WTC11 (cell line): ENCODE data around the gene NFAM1. TPM values are rescaled to one million over a fixed set of nuclear protein-coding genes. Genes with fewer than 3 reads are reported as not detected.

ENCODE experiments used
- ATF1 ChIP-seq: sonication (generic); formaldehyde crosslinking; IDR thresholded peaks from 2 replicates; pipeline ENCODE4 v1.8.1; 2023; ENCODE audit warnings: mild to moderate bottlenecking, moderate library complexity, missing genetic modification reagents
- FOXK1 ChIP-seq: sonication (generic); formaldehyde crosslinking; IDR thresholded peaks from 2 replicates; pipeline ENCODE4 v1.8.0; 2022; ENCODE audit warnings: mild to moderate bottlenecking, moderate library complexity, missing genetic modification reagents
- FOXP1 ChIP-seq: sonication (generic); formaldehyde crosslinking; IDR thresholded peaks from 2 replicates; pipeline ENCODE4 v1.8.0; 2022; ENCODE audit warnings: missing genetic modification reagents, mild to moderate bottlenecking, moderate library complexity, borderline replicate concordance
- HMGA2 ChIP-seq: fragments of 250-450 bp; sonication (Bioruptor Pico); IDR thresholded peaks from 2 replicates; pipeline ENCODE4 v1.4.0; 2021; ENCODE audit warnings: mild to moderate bottlenecking, moderate library complexity
- NFATC4 ChIP-seq: fragments of 250-450 bp; sonication (Bioruptor Pico); IDR thresholded peaks from 2 replicates; pipeline ENCODE4 v1.9.0; 2021; ENCODE audit warnings: mild to moderate bottlenecking
- NFE2L1 ChIP-seq: sonication (generic); formaldehyde crosslinking; IDR thresholded peaks from 2 replicates; pipeline ENCODE4 v1.8.1; 2023; ENCODE audit warnings: missing genetic modification reagents
- NFYB ChIP-seq: sonication (generic); formaldehyde crosslinking; conservative IDR thresholded peaks from 2 replicates; pipeline ENCODE4 v1.8.0; 2022; ENCODE audit warnings: low read depth, missing genetic modification reagents
- NR1H2 ChIP-seq: sonication (generic); formaldehyde crosslinking; IDR thresholded peaks from 2 replicates; pipeline ENCODE4 v1.9.0; 2021; ENCODE audit warnings: mild to moderate bottlenecking, moderate library complexity, missing genetic modification reagents
- PRRX2 ChIP-seq: fragments of 250-450 bp; sonication (Bioruptor Pico); IDR thresholded peaks from 2 replicates; pipeline ENCODE4 v1.8.0; 2021; ENCODE audit warnings: mild to moderate bottlenecking
- SMAD4 ChIP-seq: sonication (generic); formaldehyde crosslinking; IDR thresholded peaks from 2 replicates; pipeline ENCODE4 v1.8.0; 2022; ENCODE audit warnings: mild to moderate bottlenecking, missing genetic modification reagents
- TEAD1 ChIP-seq: sonication (generic); formaldehyde crosslinking; IDR thresholded peaks from 2 replicates; pipeline ENCODE4 v1.8.0; 2022; ENCODE audit warnings: mild to moderate bottlenecking, missing genetic modification reagents
- TP53 ChIP-seq: sonication (generic); formaldehyde crosslinking; IDR thresholded peaks from 2 replicates; pipeline ENCODE4 v1.8.1; 2023; ENCODE audit warnings: mild to moderate bottlenecking, missing genetic modification reagents
- ZNF121 ChIP-seq: sonication (generic); formaldehyde crosslinking; IDR thresholded peaks from 2 replicates; pipeline ENCODE4 v1.8.0; 2023; ENCODE audit warnings: missing genetic modification reagents
- ZNF219 ChIP-seq: sonication (generic); formaldehyde crosslinking; IDR thresholded peaks from 2 replicates; pipeline ENCODE4 v1.8.0; 2023; ENCODE audit warnings: missing genetic modification reagents, mild to moderate bottlenecking, borderline replicate concordance
- ZNF671 ChIP-seq: fragments of 250-450 bp; sonication (Bioruptor Pico); IDR thresholded peaks from 2 replicates; pipeline ENCODE4 v1.8.0; 2021; ENCODE audit warnings: mild to moderate bottlenecking
- total RNA-seq: library from RNA; stranded (reverse); gene quantifications from 3 replicates; pipeline ENCODE4 v1.2.3, GENCODE V29; 2021
- TF ChIP-seq, protein P1 (sequence below): sonication (generic); formaldehyde crosslinking; IDR thresholded peaks from 2 replicates; pipeline ENCODE4 v1.8.1; 2023; ENCODE audit warnings: mild to moderate bottlenecking, missing genetic modification reagents, borderline replicate concordance
- TF ChIP-seq, protein P2 (sequence below): sonication (generic); formaldehyde crosslinking; IDR thresholded peaks from 2 replicates; pipeline ENCODE4 v1.8.0; 2022; ENCODE audit warnings: missing genetic modification reagents
- TF ChIP-seq, protein P3 (sequence below): sonication (generic); formaldehyde crosslinking; IDR thresholded peaks from 2 replicates; pipeline ENCODE4 v1.8.1; 2023; ENCODE audit warnings: mild to moderate bottlenecking, missing genetic modification reagents
- TF ChIP-seq, protein P4 (sequence below): sonication (generic); formaldehyde crosslinking; IDR thresholded peaks from 2 replicates; pipeline ENCODE4 v1.8.1; 2023; ENCODE audit warnings: mild to moderate bottlenecking, moderate library complexity, missing genetic modification reagents
- TF ChIP-seq, protein P5 (sequence below): fragments of 250-450 bp; sonication (Bioruptor Pico); IDR thresholded peaks from 2 replicates; pipeline ENCODE4 v2.1.2; 2022; ENCODE audit warnings: mild to moderate bottlenecking, moderate library complexity
- TF ChIP-seq, protein P6 (sequence below): sonication (generic); formaldehyde crosslinking; IDR thresholded peaks from 2 replicates; pipeline ENCODE4 v1.8.1; 2023; ENCODE audit warnings: mild to moderate bottlenecking, missing genetic modification reagents, moderate library complexity
- TF ChIP-seq, protein P7 (sequence below): fragments of 250-450 bp; sonication (Bioruptor Pico); IDR thresholded peaks from 2 replicates; pipeline ENCODE4 v1.9.0; 2021; ENCODE audit warnings: mild to moderate bottlenecking
- TF ChIP-seq, protein P8 (sequence below): fragments of 250-450 bp; sonication (Bioruptor Pico); IDR thresholded peaks from 2 replicates; pipeline ENCODE4 v1.9.0; 2021; ENCODE audit warnings: mild to moderate bottlenecking

The NFAM1 gene
- total RNA-seq, 1 experiment from 2014 or later = 1.6 TPM

DNA sequence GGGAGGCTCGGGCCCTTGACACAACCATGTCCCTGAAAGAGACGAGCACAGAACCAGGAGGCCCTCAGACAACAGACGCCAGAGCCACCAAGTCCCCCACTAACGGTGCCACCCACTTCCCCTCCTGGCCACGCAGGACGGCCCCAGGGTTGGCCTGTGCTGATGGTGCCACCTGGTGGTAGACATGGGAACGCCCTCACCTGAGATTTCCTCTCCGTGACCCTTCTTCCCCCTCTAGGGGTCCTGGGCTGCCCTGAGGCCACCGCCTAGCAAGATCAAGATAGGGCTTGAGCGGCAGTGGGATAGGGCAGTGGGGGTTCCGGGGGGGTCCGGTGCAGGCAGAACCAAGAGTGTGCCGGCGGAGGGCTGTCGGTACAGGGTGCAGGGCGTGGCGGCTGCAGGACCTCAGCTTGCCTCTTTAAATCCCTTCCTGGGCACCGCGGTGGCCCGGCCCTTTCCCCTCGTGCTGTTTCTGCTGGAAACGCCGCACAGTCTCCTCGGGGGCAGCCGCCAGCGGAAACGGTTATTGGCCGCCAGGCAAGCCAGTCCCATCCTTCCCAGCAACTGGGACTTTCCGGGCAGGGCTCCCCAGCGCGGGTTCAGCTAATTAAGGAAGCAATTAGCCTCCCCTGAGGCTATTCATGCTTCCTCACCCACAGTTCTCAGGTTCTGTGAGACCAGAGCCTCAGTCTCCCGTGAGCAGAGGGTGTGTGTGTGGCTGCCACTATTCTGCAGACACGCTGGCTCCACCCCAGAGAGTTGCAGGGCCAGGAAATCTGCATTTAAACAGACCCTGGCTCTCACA lies 5.5 kb upstream of the NFAM1 start (continued):
- TF ChIP-seq NFYB (CRISPR knock-in tag) (no peak), NR1H2 (CRISPR knock-in tag) (no peak), TP53 (no peak), PRRX2 (CRISPR knock-in tag) (no peak), FOXK1 (CRISPR knock-in tag) (0 out of 2 replicates have a peak, but pooled peaks have one; percentile 24), NFATC4 (CRISPR knock-in tag) (no peak), ATF1 (no peak), ZNF121 (CRISPR knock-in tag) (no peak), SMAD4 (CRISPR knock-in tag) (no peak), NFE2L1 (CRISPR knock-in tag) (no peak), HMGA2 (CRISPR knock-in tag) (no peak), ZNF219 (CRISPR knock-in tag) (no peak), FOXP1 (CRISPR knock-in tag) (peak; percentile 57; the same call in 1 of the 2 replicates), TEAD1 (peak; percentile 22; the same call in 1 of the 2 replicates), ZNF671 (CRISPR knock-in tag) (no peak)
- TF ChIP-seq, protein P1, sequence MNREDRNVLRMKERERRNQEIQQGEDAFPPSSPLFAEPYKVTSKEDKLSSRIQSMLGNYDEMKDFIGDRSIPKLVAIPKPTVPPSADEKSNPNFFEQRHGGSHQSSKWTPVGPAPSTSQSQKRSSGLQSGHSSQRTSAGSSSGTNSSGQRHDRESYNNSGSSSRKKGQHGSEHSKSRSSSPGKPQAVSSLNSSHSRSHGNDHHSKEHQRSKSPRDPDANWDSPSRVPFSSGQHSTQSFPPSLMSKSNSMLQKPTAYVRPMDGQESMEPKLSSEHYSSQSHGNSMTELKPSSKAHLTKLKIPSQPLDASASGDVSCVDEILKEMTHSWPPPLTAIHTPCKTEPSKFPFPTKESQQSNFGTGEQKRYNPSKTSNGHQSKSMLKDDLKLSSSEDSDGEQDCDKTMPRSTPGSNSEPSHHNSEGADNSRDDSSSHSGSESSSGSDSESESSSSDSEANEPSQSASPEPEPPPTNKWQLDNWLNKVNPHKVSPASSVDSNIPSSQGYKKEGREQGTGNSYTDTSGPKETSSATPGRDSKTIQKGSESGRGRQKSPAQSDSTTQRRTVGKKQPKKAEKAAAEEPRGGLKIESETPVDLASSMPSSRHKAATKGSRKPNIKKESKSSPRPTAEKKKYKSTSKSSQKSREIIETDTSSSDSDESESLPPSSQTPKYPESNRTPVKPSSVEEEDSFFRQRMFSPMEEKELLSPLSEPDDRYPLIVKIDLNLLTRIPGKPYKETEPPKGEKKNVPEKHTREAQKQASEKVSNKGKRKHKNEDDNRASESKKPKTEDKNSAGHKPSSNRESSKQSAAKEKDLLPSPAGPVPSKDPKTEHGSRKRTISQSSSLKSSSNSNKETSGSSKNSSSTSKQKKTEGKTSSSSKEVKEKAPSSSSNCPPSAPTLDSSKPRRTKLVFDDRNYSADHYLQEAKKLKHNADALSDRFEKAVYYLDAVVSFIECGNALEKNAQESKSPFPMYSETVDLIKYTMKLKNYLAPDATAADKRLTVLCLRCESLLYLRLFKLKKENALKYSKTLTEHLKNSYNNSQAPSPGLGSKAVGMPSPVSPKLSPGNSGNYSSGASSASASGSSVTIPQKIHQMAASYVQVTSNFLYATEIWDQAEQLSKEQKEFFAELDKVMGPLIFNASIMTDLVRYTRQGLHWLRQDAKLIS = 0 out of 2 replicates have a peak, but pooled peaks have one; percentile 47
- TF ChIP-seq, protein P2, sequence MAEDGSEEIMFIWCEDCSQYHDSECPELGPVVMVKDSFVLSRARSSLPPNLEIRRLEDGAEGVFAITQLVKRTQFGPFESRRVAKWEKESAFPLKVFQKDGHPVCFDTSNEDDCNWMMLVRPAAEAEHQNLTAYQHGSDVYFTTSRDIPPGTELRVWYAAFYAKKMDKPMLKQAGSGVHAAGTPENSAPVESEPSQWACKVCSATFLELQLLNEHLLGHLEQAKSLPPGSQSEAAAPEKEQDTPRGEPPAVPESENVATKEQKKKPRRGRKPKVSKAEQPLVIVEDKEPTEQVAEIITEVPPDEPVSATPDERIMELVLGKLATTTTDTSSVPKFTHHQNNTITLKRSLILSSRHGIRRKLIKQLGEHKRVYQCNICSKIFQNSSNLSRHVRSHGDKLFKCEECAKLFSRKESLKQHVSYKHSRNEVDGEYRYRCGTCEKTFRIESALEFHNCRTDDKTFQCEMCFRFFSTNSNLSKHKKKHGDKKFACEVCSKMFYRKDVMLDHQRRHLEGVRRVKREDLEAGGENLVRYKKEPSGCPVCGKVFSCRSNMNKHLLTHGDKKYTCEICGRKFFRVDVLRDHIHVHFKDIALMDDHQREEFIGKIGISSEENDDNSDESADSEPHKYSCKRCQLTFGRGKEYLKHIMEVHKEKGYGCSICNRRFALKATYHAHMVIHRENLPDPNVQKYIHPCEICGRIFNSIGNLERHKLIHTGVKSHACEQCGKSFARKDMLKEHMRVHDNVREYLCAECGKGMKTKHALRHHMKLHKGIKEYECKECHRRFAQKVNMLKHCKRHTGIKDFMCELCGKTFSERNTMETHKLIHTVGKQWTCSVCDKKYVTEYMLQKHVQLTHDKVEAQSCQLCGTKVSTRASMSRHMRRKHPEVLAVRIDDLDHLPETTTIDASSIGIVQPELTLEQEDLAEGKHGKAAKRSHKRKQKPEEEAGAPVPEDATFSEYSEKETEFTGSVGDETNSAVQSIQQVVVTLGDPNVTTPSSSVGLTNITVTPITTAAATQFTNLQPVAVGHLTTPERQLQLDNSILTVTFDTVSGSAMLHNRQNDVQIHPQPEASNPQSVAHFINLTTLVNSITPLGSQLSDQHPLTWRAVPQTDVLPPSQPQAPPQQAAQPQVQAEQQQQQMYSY (CRISPR knock-in tag) = no peak
- TF ChIP-seq, protein P3, sequence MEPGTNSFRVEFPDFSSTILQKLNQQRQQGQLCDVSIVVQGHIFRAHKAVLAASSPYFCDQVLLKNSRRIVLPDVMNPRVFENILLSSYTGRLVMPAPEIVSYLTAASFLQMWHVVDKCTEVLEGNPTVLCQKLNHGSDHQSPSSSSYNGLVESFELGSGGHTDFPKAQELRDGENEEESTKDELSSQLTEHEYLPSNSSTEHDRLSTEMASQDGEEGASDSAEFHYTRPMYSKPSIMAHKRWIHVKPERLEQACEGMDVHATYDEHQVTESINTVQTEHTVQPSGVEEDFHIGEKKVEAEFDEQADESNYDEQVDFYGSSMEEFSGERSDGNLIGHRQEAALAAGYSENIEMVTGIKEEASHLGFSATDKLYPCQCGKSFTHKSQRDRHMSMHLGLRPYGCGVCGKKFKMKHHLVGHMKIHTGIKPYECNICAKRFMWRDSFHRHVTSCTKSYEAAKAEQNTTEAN (CRISPR knock-in tag) = no peak
- TF ChIP-seq, protein P4, sequence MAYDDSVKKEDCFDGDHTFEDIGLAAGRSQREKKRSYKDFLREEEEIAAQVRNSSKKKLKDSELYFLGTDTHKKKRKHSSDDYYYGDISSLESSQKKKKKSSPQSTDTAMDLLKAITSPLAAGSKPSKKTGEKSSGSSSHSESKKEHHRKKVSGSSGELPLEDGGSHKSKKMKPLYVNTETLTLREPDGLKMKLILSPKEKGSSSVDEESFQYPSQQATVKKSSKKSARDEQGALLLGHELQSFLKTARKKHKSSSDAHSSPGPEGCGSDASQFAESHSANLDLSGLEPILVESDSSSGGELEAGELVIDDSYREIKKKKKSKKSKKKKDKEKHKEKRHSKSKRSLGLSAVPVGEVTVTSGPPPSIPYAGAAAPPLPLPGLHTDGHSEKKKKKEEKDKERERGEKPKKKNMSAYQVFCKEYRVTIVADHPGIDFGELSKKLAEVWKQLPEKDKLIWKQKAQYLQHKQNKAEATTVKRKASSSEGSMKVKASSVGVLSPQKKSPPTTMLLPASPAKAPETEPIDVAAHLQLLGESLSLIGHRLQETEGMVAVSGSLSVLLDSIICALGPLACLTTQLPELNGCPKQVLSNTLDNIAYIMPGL (CRISPR knock-in tag) = peak; percentile 84
- TF ChIP-seq, protein P5, sequence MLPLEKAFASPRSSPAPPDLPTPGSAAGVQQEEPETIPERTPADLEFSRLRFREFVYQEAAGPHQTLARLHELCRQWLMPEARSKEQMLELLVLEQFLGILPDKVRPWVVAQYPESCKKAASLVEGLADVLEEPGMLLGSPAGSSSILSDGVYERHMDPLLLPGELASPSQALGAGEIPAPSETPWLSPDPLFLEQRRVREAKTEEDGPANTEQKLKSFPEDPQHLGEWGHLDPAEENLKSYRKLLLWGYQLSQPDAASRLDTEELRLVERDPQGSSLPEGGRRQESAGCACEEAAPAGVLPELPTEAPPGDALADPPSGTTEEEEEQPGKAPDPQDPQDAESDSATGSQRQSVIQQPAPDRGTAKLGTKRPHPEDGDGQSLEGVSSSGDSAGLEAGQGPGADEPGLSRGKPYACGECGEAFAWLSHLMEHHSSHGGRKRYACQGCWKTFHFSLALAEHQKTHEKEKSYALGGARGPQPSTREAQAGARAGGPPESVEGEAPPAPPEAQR (CRISPR knock-in tag) = no peak
- TF ChIP-seq, protein P6, sequence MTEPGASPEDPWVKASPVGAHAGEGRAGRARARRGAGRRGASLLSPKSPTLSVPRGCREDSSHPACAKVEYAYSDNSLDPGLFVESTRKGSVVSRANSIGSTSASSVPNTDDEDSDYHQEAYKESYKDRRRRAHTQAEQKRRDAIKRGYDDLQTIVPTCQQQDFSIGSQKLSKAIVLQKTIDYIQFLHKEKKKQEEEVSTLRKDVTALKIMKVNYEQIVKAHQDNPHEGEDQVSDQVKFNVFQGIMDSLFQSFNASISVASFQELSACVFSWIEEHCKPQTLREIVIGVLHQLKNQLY = 0 out of 2 replicates have a peak, but pooled peaks have one; percentile 18
- TF ChIP-seq, protein P7, sequence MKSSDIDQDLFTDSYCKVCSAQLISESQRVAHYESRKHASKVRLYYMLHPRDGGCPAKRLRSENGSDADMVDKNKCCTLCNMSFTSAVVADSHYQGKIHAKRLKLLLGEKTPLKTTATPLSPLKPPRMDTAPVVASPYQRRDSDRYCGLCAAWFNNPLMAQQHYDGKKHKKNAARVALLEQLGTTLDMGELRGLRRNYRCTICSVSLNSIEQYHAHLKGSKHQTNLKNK = no peak
- TF ChIP-seq, protein P8, sequence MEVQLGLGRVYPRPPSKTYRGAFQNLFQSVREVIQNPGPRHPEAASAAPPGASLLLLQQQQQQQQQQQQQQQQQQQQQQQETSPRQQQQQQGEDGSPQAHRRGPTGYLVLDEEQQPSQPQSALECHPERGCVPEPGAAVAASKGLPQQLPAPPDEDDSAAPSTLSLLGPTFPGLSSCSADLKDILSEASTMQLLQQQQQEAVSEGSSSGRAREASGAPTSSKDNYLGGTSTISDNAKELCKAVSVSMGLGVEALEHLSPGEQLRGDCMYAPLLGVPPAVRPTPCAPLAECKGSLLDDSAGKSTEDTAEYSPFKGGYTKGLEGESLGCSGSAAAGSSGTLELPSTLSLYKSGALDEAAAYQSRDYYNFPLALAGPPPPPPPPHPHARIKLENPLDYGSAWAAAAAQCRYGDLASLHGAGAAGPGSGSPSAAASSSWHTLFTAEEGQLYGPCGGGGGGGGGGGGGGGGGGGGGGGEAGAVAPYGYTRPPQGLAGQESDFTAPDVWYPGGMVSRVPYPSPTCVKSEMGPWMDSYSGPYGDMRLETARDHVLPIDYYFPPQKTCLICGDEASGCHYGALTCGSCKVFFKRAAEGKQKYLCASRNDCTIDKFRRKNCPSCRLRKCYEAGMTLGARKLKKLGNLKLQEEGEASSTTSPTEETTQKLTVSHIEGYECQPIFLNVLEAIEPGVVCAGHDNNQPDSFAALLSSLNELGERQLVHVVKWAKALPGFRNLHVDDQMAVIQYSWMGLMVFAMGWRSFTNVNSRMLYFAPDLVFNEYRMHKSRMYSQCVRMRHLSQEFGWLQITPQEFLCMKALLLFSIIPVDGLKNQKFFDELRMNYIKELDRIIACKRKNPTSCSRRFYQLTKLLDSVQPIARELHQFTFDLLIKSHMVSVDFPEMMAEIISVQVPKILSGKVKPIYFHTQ = no peak
